Tibial artery (tissue), 4 donors: ENCODE data around the gene PUM1.

ENCODE experiments used
- DNase-seq, 2 donors: peaks; one replicate each; pipeline ENCODE4 v3.0.0-alpha.2; 2019
- H3K27ac ChIP-seq, 2 donors: fragments of 200-600 bp; sonication (generic) in 1 of 2; 1 replicate in 1 of 2; 2 replicates in 1 of 2; pipeline ENCODE4 v1.5.1; 2018 to 2019; ENCODE audit warnings: mild to moderate bottlenecking in 1 of 2
- H3K27me3 ChIP-seq, 2 donors: fragments of 200-600 bp; sonication (generic) in 1 of 2; one replicate each; pipeline versions ENCODE4 v1.5.1 to v1.6.0; 2016 to 2019
- H3K36me3 ChIP-seq, 3 donors: fragments of 200-600 bp; sonication (generic) in 2 of 3; one replicate each; pipeline ENCODE4 v1.5.1; 2016 to 2019; ENCODE audit warnings: mild to moderate bottlenecking in 2 of 3
- H3K4me1 ChIP-seq, 4 donors: fragments of 200-600 bp; sonication (generic) in 2 of 4; 1 replicate in 3 of 4; 2 replicates in 1 of 4; pipeline ENCODE4 v1.5.1; 2016 to 2019
- H3K4me3 ChIP-seq, 2 donors: fragments of 200-600 bp; sonication (generic) in 1 of 2; 1 replicate in 1 of 2; 2 replicates in 1 of 2; pipeline ENCODE4 v1.5.1; 2018 to 2019; ENCODE audit warnings: mild to moderate bottlenecking in 2 of 2
- H3K9me3 ChIP-seq, 3 donors: fragments of 200-600 bp; sonication (generic) in 1 of 3; one replicate each; pipeline ENCODE4 v1.5.1; 2016 to 2019
- CTCF ChIP-seq, 2 experiments: fragments of 200-600 bp in 1 of 2; fragments of 450-650 bp in 1 of 2; IDR thresholded peaks; one replicate each; pipeline ENCODE4 v1.5.1; 2017 to 2019; ENCODE audit warnings: antibody characterized with exemption in 2 of 2, mild to moderate bottlenecking in 1 of 2, moderate library complexity in 1 of 2
- intact Hi-C: fragments of 100-400 bp; cut with DNase I; formaldehyde crosslinking; loops from one replicate; pipeline ENCODE4 v1.15.0; 2023; ENCODE audit warnings: low total_unique reads

The PUM1 gene

GRCh38 chr1:30908696-30909364 lies 156.7 kb downstream of the PUM1 start, which contains the start of gene SDC3:
Gene SDC3, minus strand, starts transcription at chr1:30908758. Its CDS starts 172 bp downstream, at chr1:30908586.
- peak in 1 of 2 donors; percentile 25 for DNase-seq
- peaks cover 0 to 38% (median 26%) of the 10 kb centered on the region in 4 donors for H3K4me1 ChIP-seq
- H3K36me3 ChIP-seq = no peaks in the 10 kb centered on the region
- peak within 1 kb of the TSS; percentile 55 to 76 for H3K4me3 ChIP-seq
- H3K27ac ChIP-seq = peak within 1 kb of the TSS; percentile 58 to 73
- no peaks in the 10 kb centered on the region for H3K27me3 ChIP-seq
- no peak for TF ChIP-seq CTCF (IDR thresholded peaks at IDR 0.05)
- H3K9me3 ChIP-seq = no peaks in the 10 kb centered on the region
- intact Hi-C loops = no loop called here

GRCh38 chr1:30908316-30908695 lies 157.2 kb downstream of the PUM1 start:
- no peaks in the 10 kb centered on the region for H3K9me3 ChIP-seq
- H3K36me3 ChIP-seq = no peaks in the 10 kb centered on the region
- TF ChIP-seq CTCF (IDR thresholded peaks at IDR 0.05) = no peak
- H3K27me3 ChIP-seq = no peaks in the 10 kb centered on the region
- peak overlapping the region; percentile 52 to 73 for H3K27ac ChIP-seq
- peak overlapping the region; percentile 54 to 76 for H3K4me3 ChIP-seq
- intact Hi-C loops = no loop called here
- peaks cover 0 to 43% (median 26%) of the 10 kb centered on the region in 4 donors for H3K4me1 ChIP-seq
- peak in 1 of 2 donors; percentile 14 for DNase-seq

- no peak for TF ChIP-seq CTCF (IDR thresholded peaks at IDR 0.05)
- intact Hi-C loops = no loop called here
- H3K36me3 ChIP-seq = no peaks in the 10 kb centered on the region
- H3K27ac ChIP-seq = peak overlapping the region; percentile 52 to 73
- no peaks in the 10 kb centered on the region for H3K27me3 ChIP-seq
- peak; percentile 18 to 67 for DNase-seq
- H3K4me1 ChIP-seq = peaks cover 0 to 49% (median 31%) of the 10 kb centered on the region in 4 donors
- no peaks in the 10 kb centered on the region for H3K9me3 ChIP-seq
- H3K4me3 ChIP-seq = peak overlapping the region; percentile 54 to 76
Measured at GRCh38 chr1:30907481-30908315, 157.8 kb downstream of the PUM1 start.

GRCh38 chr1:30906631-30907441 lies 158.7 kb downstream of the PUM1 start:
- no peaks in the 10 kb centered on the region for H3K9me3 ChIP-seq
- peak overlapping the region in 1 of 2 donors; percentile 76 for H3K4me3 ChIP-seq
- peak overlapping the region in 1 of 2 donors; percentile 73 for H3K27ac ChIP-seq
- H3K4me1 ChIP-seq = peaks cover 0 to 58% (median 40%) of the 10 kb centered on the region in 4 donors
- H3K36me3 ChIP-seq = no peaks in the 10 kb centered on the region
- peak in 1 of 2 donors; percentile 64 for DNase-seq
- no peaks in the 10 kb centered on the region for H3K27me3 ChIP-seq
- intact Hi-C loops = no loop called here
- TF ChIP-seq CTCF (IDR thresholded peaks at IDR 0.05) = no peak

- Histone ChIP-seq H3K9me3 (no peaks in the 10 kb centered on the region), H3K27me3 (no peaks in the 10 kb centered on the region), H3K4me1 (peaks cover 0 to 65% (median 48%) of the 10 kb centered on the region in 4 donors), H3K4me3 (no peak overlapping the region), H3K36me3 (no peaks in the 10 kb centered on the region), H3K27ac (peak overlapping the region in 1 of 2 donors; percentile 38)
- intact Hi-C loops = no loop called here
- no peak for TF ChIP-seq CTCF (IDR thresholded peaks at IDR 0.05)
- DNase-seq = peak in 1 of 2 donors; percentile 48
Measured at GRCh38 chr1:30905916-30906620, 159.4 kb downstream of the PUM1 start.
